GM18520 (cell line): Measurements from ENCODE around the gene LTBP2.

ENCODE experiments used
- ATAC-seq: cut with Tn5 transposase; IDR thresholded peaks from one replicate; pipeline ENCODE4 v1.9.1; 2021; ENCODE audit not compliant: unreplicated experiment

The LTBP2 gene

GRCh38 chr14:74532246-74532645 is 79.8 kb downstream of the LTBP2 start:
- no peak for ATAC-seq

- ATAC-seq, result no peak
Measured at GRCh38 chr14:74531467-74531866, 80.6 kb downstream of the LTBP2 start.

GRCh38 chr14:74531006-74531405 is 81.0 kb downstream of the LTBP2 start:
- ATAC-seq, result no peak

GRCh38 chr14:74528886-74529285 is 83.2 kb downstream of the LTBP2 start:
- ATAC-seq, result no peak

GRCh38 chr14:74528406-74528805 is 83.6 kb downstream of the LTBP2 start:
- no peak for ATAC-seq

GRCh38 chr14:74527736-74528280 is 84.2 kb downstream of the LTBP2 start:
- ATAC-seq, result no peak

- ATAC-seq, result no peak
Measured at GRCh38 chr14:74526854-74527585, 85.0 kb downstream of the LTBP2 start.

GRCh38 chr14:74525361-74525851 is 86.6 kb downstream of the LTBP2 start:
- ATAC-seq, result no peak

- ATAC-seq, result no peak
Measured at GRCh38 chr14:74524812-74525135, 87.3 kb downstream of the LTBP2 start.

GRCh38 chr14:74524076-74524811 is 87.8 kb downstream of the LTBP2 start:
- no peak for ATAC-seq

- no peak for ATAC-seq
Measured at GRCh38 chr14:74522740-74523139, 89.3 kb downstream of the LTBP2 start.

GRCh38 chr14:74521756-74522155 is 90.3 kb downstream of the LTBP2 start:
- no peak for ATAC-seq

- ATAC-seq, result no peak
Measured at GRCh38 chr14:74519316-74520074, 92.5 kb downstream of the LTBP2 start.

- ATAC-seq, result no peak
Measured at GRCh38 chr14:74518221-74518620, 93.8 kb downstream of the LTBP2 start.

- no peak for ATAC-seq
Measured at GRCh38 chr14:74517731-74518130, 94.3 kb downstream of the LTBP2 start.

GRCh38 chr14:74516451-74517160 is 95.4 kb downstream of the LTBP2 start:
- ATAC-seq, result no peak

GRCh38 chr14:74515891-74516412 is 96.1 kb downstream of the LTBP2 start:
- no peak for ATAC-seq

GRCh38 chr14:74514471-74514941 is 97.5 kb downstream of the LTBP2 start:
- no peak for ATAC-seq

GRCh38 chr14:74511966-74512830 is 99.8 kb downstream of the LTBP2 start:
- no peak for ATAC-seq
